ENCODE measurements around the gene HLA-E. TPM values are rescaled to one million over a fixed set of nuclear protein-coding genes. Genes with fewer than 3 reads are reported as not detected.
"Not testable (repeated sequence)": the region's sequence is repeated elsewhere in the genome, so short reads cannot be mapped to it uniquely, and the experiment has no call there.

Gene HLA-E
- total and polyA plus RNA-seq, 2 donors (not counting 3 experiments of a cell fraction or from before 2014, with no cell fraction given): 271 to 298 TPM

DNA sequence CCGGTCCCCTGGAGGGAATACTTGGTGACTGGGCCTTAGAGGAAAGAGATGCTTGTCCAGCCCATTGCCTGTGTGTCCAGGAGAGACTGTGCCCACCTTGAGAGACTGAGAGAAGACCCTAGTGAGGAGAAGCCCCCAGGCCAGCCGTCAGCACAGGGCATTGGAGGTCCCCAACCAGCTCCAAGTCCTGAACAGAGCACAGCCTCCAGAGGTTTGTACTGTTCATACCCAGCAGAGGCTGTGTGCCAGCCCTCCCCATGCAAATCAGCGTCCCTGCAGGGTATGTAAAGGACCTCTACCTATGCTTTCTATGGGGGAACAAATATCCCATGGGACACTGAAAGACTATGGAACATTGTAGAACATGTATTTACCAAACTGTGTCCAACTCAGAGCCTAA, 8.4 kb downstream of the HLA-E start:
- H3K79me2 ChIP-seq (ENCODE audit: control insufficient read depth, insufficient read depth, low read length): peaks cover under 1% of the 10 kb centered on the region
- DNase-seq (ENCODE audit: low read depth, low spot score) (no peak), FAIRE-seq (no peak)
- peaks cover 37% of the 10 kb centered on the region for H3K4me1 ChIP-seq (ENCODE audit: control insufficient read depth, extremely low read depth, insufficient read depth, low read length)
- H3K27me3 ChIP-seq (ENCODE audit: control insufficient read depth in 2 of 2, insufficient read depth in 2 of 2, low read length in 2 of 2): no peaks in the 10 kb centered on the region
- no peak overlapping the region for H3K9ac ChIP-seq (replicated peaks; ENCODE audit: extremely low read depth, insufficient read depth, low read length)
- no peak overlapping the region for H3K4me2 ChIP-seq (ENCODE audit: insufficient read depth, low read length)
- CTCF ChIA-PET: interaction anchor here (1.8 to 8.3 kb wide), 4 partner anchors 14 to 45 kb away, joined by 11 to 134 read pairs (median 42); no protein-coding TSS in a partner anchor
- H3K4me3 ChIP-seq (replicated peaks in 1 of 3; ENCODE audit: insufficient read depth in 1 of 3, low read depth in 1 of 3, low read length in 3 of 3): no peak overlapping the region
- POLR2A ChIA-PET: no interaction called here
- intact Hi-C loops (cut with micrococcal nuclease) (no loop called here), dilution Hi-C loops (cut with MboI; ENCODE audit: extremely low pct_ligation_motif_present, low sequenced_read_pairs) (no loop called here)
- no TSS peak for BruUV-seq (replicated peaks)
- TF ChIP-seq FOS (IDR thresholded peaks at IDR 0.05; ENCODE audit: borderline replicate concordance, insufficient read depth, low read length) (no peak), POLR2AphosphoS5 (IDR thresholded peaks at IDR 0.05; ENCODE audit: insufficient read depth, low read depth, low read length) (no peak)
- TF ChIP-seq, protein P1, sequence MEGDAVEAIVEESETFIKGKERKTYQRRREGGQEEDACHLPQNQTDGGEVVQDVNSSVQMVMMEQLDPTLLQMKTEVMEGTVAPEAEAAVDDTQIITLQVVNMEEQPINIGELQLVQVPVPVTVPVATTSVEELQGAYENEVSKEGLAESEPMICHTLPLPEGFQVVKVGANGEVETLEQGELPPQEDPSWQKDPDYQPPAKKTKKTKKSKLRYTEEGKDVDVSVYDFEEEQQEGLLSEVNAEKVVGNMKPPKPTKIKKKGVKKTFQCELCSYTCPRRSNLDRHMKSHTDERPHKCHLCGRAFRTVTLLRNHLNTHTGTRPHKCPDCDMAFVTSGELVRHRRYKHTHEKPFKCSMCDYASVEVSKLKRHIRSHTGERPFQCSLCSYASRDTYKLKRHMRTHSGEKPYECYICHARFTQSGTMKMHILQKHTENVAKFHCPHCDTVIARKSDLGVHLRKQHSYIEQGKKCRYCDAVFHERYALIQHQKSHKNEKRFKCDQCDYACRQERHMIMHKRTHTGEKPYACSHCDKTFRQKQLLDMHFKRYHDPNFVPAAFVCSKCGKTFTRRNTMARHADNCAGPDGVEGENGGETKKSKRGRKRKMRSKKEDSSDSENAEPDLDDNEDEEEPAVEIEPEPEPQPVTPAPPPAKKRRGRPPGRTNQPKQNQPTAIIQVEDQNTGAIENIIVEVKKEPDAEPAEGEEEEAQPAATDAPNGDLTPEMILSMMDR (IDR thresholded peaks at IDR 0.05; ENCODE audit: extremely low read depth in 1 of 2, insufficient read depth in 1 of 2, low read depth in 1 of 2, low read length in 2 of 2): no peak
- no peaks in the 10 kb centered on the region for H3K9me3 ChIP-seq (replicated peaks; ENCODE audit: control insufficient read depth, insufficient read depth, low read length)
- no peaks in the 10 kb centered on the region for H4K20me1 ChIP-seq (replicated peaks; ENCODE audit: control insufficient read depth, extremely low read depth, insufficient read depth, low read length)
- H3K27ac ChIP-seq (ENCODE audit: insufficient read depth, low read depth, low read length): no peak overlapping the region
- no peaks in the 10 kb centered on the region for H3K9me1 ChIP-seq (replicated peaks; ENCODE audit: control insufficient read depth, extremely low read depth, insufficient read depth, low read length)
- H2AFZ ChIP-seq (ENCODE audit: low read depth, low read length): no peak overlapping the region
- peaks cover 9% of the 10 kb centered on the region in 2 experiments for H3K36me3 ChIP-seq (ENCODE audit: control insufficient read depth in 2 of 2, extremely low read depth in 1 of 2, insufficient read depth in 2 of 2, low read length in 2 of 2)

DNA sequence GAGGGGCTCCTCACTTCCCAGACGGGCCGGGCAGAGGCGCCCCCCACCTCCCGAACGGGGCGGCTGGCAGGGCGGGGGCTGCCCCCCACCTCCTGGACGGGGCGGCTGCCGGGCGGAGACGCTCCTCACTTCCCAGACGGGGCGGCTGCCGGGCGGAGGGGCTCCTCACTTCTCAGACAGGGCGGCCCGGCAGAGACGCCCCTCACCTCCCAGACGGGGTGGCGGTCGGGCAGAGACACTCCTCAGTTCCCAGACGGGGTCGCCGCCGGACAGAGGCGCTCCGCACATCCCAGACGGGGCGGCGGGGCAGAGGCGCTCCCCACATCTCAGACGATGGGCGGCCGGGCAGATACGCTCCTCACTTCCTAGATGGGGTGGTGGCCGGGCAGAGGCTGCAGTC, 9.4 kb downstream of the HLA-E start:
- dilution Hi-C loops (cut with MboI; ENCODE audit: extremely low pct_ligation_motif_present, low sequenced_read_pairs); H4K20me1 ChIP-seq (replicated peaks; ENCODE audit: control insufficient read depth, extremely low read depth, insufficient read depth, low read length); CTCF ChIA-PET; H3K9me1 ChIP-seq (replicated peaks; ENCODE audit: control insufficient read depth, extremely low read depth, insufficient read depth, low read length); H3K9me3 ChIP-seq (replicated peaks; ENCODE audit: control insufficient read depth, insufficient read depth, low read length); H3K27ac ChIP-seq (ENCODE audit: insufficient read depth, low read depth, low read length); H3K9ac ChIP-seq (replicated peaks; ENCODE audit: extremely low read depth, insufficient read depth, low read length); BruUV-seq (replicated peaks); H2AFZ ChIP-seq (ENCODE audit: low read depth, low read length); H3K27me3 ChIP-seq (ENCODE audit: control insufficient read depth in 2 of 2, insufficient read depth in 2 of 2, low read length in 2 of 2); H3K4me3 ChIP-seq (replicated peaks in 1 of 3; ENCODE audit: insufficient read depth in 1 of 3, low read depth in 1 of 3, low read length in 3 of 3); DNase-seq (ENCODE audit: low read depth, low spot score); H3K79me2 ChIP-seq (ENCODE audit: control insufficient read depth, insufficient read depth, low read length); H3K36me3 ChIP-seq (ENCODE audit: control insufficient read depth in 2 of 2, extremely low read depth in 1 of 2, insufficient read depth in 2 of 2, low read length in 2 of 2); H3K4me2 ChIP-seq (ENCODE audit: insufficient read depth, low read length); intact Hi-C loops (cut with micrococcal nuclease); FAIRE-seq; POLR2A ChIA-PET: not testable (repeated sequence)
- H3K4me1 ChIP-seq (ENCODE audit: control insufficient read depth, extremely low read depth, insufficient read depth, low read length): peaks cover 37% of the 10 kb centered on the region
